Skeletal muscle tissue (tissue), 4 donors: Measurements from ENCODE around the gene FAM222A. TPM values are rescaled to one million over a fixed set of nuclear protein-coding genes. Genes with fewer than 3 reads are reported as not detected.
"Not testable (repeated sequence)": the region's sequence is repeated elsewhere in the genome, so short reads cannot be mapped to it uniquely, and the experiment has no call there.

Experiments used
- H3K27ac ChIP-seq: one replicate; pipeline ENCODE4 v1.7.0; 2013; ENCODE audit warnings: mild to moderate bottlenecking, low read depth, low read length, inconsistent platforms
- H3K27me3 ChIP-seq, 3 donors: one replicate each; pipeline ENCODE4 v1.7.0; 2013; ENCODE audit warnings: low read length in 3 of 3; ENCODE audit not compliant: control insufficient read depth in 3 of 3, insufficient read depth in 3 of 3
- H3K36me3 ChIP-seq, 3 donors: one replicate each; pipeline ENCODE4 v1.7.0; 2013; ENCODE audit warnings: low read length in 3 of 3; ENCODE audit not compliant: control insufficient read depth in 3 of 3, insufficient read depth in 3 of 3
- H3K4me1 ChIP-seq, 3 donors: one replicate each; pipeline ENCODE4 v1.7.0; 2013; ENCODE audit warnings: low read length in 3 of 3, mild to moderate bottlenecking in 3 of 3; ENCODE audit not compliant: control insufficient read depth in 3 of 3, insufficient read depth in 3 of 3
- H3K4me3 ChIP-seq, 3 donors: one replicate each; pipeline ENCODE4 v1.7.0; 2013; ENCODE audit warnings: low read length in 3 of 3
- H3K9ac ChIP-seq, 3 donors: one replicate each; pipeline ENCODE4 v1.7.0; 2013; ENCODE audit warnings: low read length in 3 of 3, mild to moderate bottlenecking in 3 of 3, moderate library complexity in 2 of 3, low read depth in 1 of 3
- H3K9me3 ChIP-seq, 3 donors: one replicate each; pipeline ENCODE4 v1.7.0; 2013; ENCODE audit warnings: low read length in 3 of 3; ENCODE audit not compliant: control insufficient read depth in 3 of 3
- total RNA-seq: library from RNA; depleted of rRNA; stranded (reverse); fragments of >200 nt; gene quantifications from one replicate; pipeline ENCODE4 v1.2.3, GENCODE V29; 2014
- donor health status: Osteomylitis.

Gene FAM222A
- total RNA-seq, 1 donor from 2014 or later, result 1.0 TPM

DNA sequence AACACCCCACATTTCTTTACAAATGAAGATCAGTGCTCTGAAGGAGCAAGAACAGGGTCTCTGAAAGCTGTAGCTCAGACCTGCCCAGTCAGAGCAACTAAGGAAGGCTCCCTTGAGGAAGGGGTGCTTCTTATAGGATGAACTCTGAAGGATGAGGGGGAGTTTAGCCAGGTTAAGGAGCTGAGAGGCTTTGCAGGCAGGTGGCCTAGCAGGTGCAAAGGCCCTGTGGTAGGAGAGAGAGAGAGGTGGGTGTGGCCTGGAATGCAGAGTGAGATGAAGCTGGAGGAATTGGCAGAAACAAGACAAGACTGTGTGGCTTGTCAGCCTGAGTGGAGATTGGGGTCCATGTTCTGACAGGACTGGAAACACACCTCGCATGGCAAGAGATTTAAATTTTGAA is 20.5 kb upstream of the FAM222A start:
- H3K27ac ChIP-seq, result no peak overlapping the region
- peaks cover 0 to 3% (median 0%) of the 10 kb centered on the region in 3 donors for H3K27me3 ChIP-seq

GRCh38 chr12:109693653-109694600 is 19.7 kb upstream of the FAM222A start:
- H3K36me3 ChIP-seq, result no peaks in the 10 kb centered on the region
- no peak overlapping the region for H3K27ac ChIP-seq
- H3K9ac ChIP-seq, result no peak overlapping the region
- no peaks in the 10 kb centered on the region for H3K9me3 ChIP-seq
- H3K4me3 ChIP-seq, result no peak overlapping the region
- H3K27me3 ChIP-seq, result peaks cover 0 to 3% (median 0%) of the 10 kb centered on the region in 3 donors
- H3K4me1 ChIP-seq, result peaks cover 26 to 32% (median 29%) of the 10 kb centered on the region in 3 donors

More for the DNA sequence above, 20.5 kb upstream of the FAM222A start:
- no peaks in the 10 kb centered on the region for H3K36me3 ChIP-seq
- H3K9me3 ChIP-seq, result no peaks in the 10 kb centered on the region
- peaks cover 23 to 28% (median 28%) of the 10 kb centered on the region in 3 donors for H3K4me1 ChIP-seq
- no peak overlapping the region for H3K9ac ChIP-seq
- H3K4me3 ChIP-seq, result no peak overlapping the region

DNA sequence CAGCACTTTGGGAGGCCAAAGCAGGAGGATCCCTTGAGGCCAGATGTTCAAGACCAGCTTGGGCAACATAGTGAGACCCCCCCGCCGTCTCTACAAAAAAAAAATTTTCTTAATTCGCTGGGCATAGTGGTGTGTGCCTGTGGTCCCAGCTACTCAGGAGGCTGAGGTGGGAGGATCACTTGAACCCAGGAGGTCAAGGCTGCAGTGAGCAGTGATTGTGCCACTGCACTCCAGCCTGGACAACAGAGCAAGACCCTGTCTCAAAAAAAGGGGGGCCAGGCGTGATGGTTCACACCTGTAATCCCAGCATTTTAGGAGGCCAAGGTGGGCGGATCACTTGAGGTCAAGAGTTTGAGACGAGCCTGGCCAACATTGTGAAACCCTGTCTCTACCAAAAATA is 19.0 kb upstream of the FAM222A start:
- H3K4me1 ChIP-seq, result peaks cover 26 to 32% (median 29%) of the 10 kb centered on the region in 3 donors
- not testable (repeated sequence) for H3K9ac ChIP-seq, H3K9me3 ChIP-seq, H3K36me3 ChIP-seq, H3K4me3 ChIP-seq, H3K27ac ChIP-seq, H3K27me3 ChIP-seq

DNA sequence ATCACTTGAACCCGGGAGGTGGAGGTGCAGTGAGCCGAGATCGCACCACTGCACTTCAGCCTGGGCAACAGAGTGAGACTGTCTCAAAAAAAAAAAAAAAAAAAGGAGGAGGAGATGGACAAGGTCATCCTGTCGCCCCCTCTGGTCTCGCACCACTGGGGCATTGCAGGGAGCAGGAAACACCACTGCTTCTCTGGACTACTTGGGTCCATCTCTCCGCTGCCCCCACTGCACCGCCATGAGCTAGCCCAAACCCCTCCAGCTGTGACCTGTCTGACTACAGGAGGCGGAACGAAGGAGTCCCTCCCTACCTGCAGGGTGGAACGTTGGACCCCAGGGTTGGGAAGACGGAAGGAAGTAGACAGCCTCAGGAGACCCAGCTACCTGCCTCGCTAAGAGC is 18.2 kb upstream of the FAM222A start:
- Histone ChIP-seq H3K36me3 (no peaks in the 10 kb centered on the region), H3K9me3 (no peaks in the 10 kb centered on the region), H3K27me3 (peaks cover 0 to 3% (median 0%) of the 10 kb centered on the region in 3 donors), H3K27ac (no peak overlapping the region), H3K9ac (peak overlapping the region in 1 of 3 donors; percentile 50), H3K4me3 (no peak overlapping the region), H3K4me1 (peaks cover 26 to 32% (median 29%) of the 10 kb centered on the region in 3 donors)

- Histone ChIP-seq H3K9ac (peak overlapping the region in 1 of 3 donors; percentile 50), H3K9me3 (no peaks in the 10 kb centered on the region), H3K27ac (peak overlapping the region; percentile 36), H3K27me3 (peaks cover 0 to 3% (median 0%) of the 10 kb centered on the region in 3 donors), H3K4me3 (no peak overlapping the region), H3K4me1 (peaks cover 26 to 32% (median 29%) of the 10 kb centered on the region in 3 donors), H3K36me3 (no peaks in the 10 kb centered on the region)
Observed at GRCh38 chr12:109695961-109696461, 17.6 kb upstream of the FAM222A start.

GRCh38 chr12:109696485-109697269 is 16.9 kb upstream of the FAM222A start:
- no peak overlapping the region for H3K4me3 ChIP-seq
- peaks cover 26 to 32% (median 29%) of the 10 kb centered on the region in 3 donors for H3K4me1 ChIP-seq
- no peaks in the 10 kb centered on the region for H3K9me3 ChIP-seq
- no peaks in the 10 kb centered on the region for H3K36me3 ChIP-seq
- H3K9ac ChIP-seq, result peak overlapping the region in 1 of 3 donors; percentile 50
- peaks cover 0 to 3% (median 0%) of the 10 kb centered on the region in 3 donors for H3K27me3 ChIP-seq
- H3K27ac ChIP-seq, result peak overlapping the region; percentile 36

DNA sequence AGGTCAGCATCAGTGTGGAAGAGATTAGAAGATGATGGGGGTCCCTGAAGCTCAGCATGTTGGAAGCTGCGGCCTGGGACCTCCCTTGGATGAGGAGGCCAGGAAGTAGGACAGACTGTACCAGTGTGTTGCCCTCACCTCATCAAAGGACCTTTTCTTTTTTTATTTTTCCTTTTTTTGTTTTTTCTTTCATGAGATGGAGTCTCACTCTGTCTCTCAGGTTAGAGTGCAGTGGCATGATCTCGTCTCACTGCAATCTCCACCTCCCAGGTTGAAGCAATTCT is 16.4 kb upstream of the FAM222A start:
- no peaks in the 10 kb centered on the region for H3K9me3 ChIP-seq
- peak overlapping the region in 1 of 3 donors; percentile 16 for H3K9ac ChIP-seq
- no peak overlapping the region for H3K27ac ChIP-seq
- H3K4me1 ChIP-seq, result peaks cover 26 to 32% (median 29%) of the 10 kb centered on the region in 3 donors
- H3K36me3 ChIP-seq, result no peaks in the 10 kb centered on the region
- H3K4me3 ChIP-seq, result no peak overlapping the region
- peaks cover 0 to 3% (median 0%) of the 10 kb centered on the region in 3 donors for H3K27me3 ChIP-seq

- peak overlapping the region in 1 of 3 donors; percentile 25 for H3K9ac ChIP-seq
- H3K36me3 ChIP-seq, result no peaks in the 10 kb centered on the region
- no peak overlapping the region for H3K27ac ChIP-seq
- no peaks in the 10 kb centered on the region for H3K9me3 ChIP-seq
- H3K4me3 ChIP-seq, result peak overlapping the region in 1 of 3 donors; percentile 2
- H3K27me3 ChIP-seq, result peaks cover 0 to 2% (median 0%) of the 10 kb centered on the region in 3 donors
- H3K4me1 ChIP-seq, result peaks cover 26 to 32% (median 29%) of the 10 kb centered on the region in 3 donors
Observed at GRCh38 chr12:109697877-109698468, 15.7 kb upstream of the FAM222A start.

GRCh38 chr12:109698820-109699219 is 14.8 kb upstream of the FAM222A start:
- Histone ChIP-seq H3K4me1 (peaks cover 26 to 32% (median 29%) of the 10 kb centered on the region in 3 donors), H3K36me3 (no peaks in the 10 kb centered on the region), H3K9ac (no peak overlapping the region), H3K4me3 (no peak overlapping the region), H3K27me3 (no peaks in the 10 kb centered on the region), H3K27ac (no peak overlapping the region), H3K9me3 (no peaks in the 10 kb centered on the region)
